ENCODE data around the gene EEF1E1. TPM values are rescaled to one million over a fixed set of nuclear protein-coding genes. Genes with fewer than 3 reads are reported as not detected.
A peak's percentile ranks its signal among the peaks of the same experiment; 100 is the strongest.

EEF1E1 gene
- total and polyA plus RNA-seq, 5 donors = 12.9 to 26.3 (median 13.9) TPM

DNA sequence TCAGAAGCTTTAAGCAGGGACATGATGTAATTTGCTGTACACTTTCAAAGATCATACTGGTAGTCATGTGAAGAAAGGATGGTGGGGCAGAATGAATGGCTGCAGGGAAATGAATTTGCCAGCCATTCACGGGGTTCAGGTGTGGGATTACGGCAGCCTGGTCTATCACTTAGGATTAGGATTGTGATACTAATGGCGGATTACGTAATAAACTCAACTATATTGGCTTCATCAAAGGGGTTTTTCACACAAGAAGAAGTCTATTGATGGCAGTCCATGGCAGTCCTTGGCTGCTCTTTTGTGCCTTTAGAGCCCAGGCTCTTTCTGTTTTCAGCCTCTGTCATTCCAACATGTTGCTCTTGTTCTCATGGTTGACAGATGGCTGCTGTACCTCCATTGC is 12.6 kb upstream of the EEF1E1 start:
- H3K27me3 ChIP-seq (ENCODE audit: control insufficient read depth, insufficient read depth) = no peaks in the 10 kb centered on the region
- H3K9me3 ChIP-seq (ENCODE audit: control insufficient read depth, low read length) = peaks cover 3% of the 10 kb centered on the region
- no peak overlapping the region for H3K27ac ChIP-seq (ENCODE audit: low read length)
- no peak overlapping the region for H3K4me3 ChIP-seq (ENCODE audit: low read length)
- no peaks in the 10 kb centered on the region for H3K4me1 ChIP-seq (ENCODE audit: control insufficient read depth, insufficient read depth, low read length)
- WGBS = 68% methylated on average over 4 of the region's 4 CpGs
- DNase-seq (no peak), ATAC-seq (no peak)
- intact Hi-C loops (cut with DNase I) = no loop called here

DNA sequence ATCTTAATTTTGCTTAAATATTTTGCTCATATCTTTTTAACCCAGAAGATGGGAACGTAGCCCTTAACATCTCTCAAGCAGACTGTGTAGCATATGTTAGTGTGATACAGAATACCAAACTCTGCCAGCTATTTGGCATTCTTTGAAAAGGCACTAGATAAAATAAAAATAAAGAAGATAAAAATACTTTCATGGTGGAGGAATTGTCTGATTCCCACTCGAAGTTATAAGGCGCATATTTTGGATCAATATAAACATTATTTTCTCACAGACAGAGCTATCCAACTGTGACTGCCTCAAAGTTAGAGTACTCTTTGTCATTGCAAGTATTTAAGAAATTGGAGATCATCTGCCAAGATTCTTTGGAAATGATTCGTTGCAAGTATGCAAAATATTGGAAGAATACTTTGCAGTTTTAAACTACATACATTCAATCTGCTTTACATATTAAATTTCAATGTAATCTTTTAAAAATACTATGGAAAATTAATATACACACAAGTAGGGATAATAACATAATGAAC is 10.8 kb upstream of the EEF1E1 start:
- 45% methylated on average over 4 of the region's 4 CpGs for WGBS
- Histone ChIP-seq H3K9me3 (ENCODE audit: control insufficient read depth, low read length) (peaks cover 3% of the 10 kb centered on the region), H3K27ac (ENCODE audit: low read length) (no peak overlapping the region), H3K27me3 (ENCODE audit: control insufficient read depth, insufficient read depth) (no peaks in the 10 kb centered on the region), H3K4me3 (ENCODE audit: low read length) (no peak overlapping the region), H3K4me1 (ENCODE audit: control insufficient read depth, insufficient read depth, low read length) (no peaks in the 10 kb centered on the region)
- DNase-seq (no peak), ATAC-seq (no peak)
- intact Hi-C loops (cut with DNase I) = no loop called here

DNA sequence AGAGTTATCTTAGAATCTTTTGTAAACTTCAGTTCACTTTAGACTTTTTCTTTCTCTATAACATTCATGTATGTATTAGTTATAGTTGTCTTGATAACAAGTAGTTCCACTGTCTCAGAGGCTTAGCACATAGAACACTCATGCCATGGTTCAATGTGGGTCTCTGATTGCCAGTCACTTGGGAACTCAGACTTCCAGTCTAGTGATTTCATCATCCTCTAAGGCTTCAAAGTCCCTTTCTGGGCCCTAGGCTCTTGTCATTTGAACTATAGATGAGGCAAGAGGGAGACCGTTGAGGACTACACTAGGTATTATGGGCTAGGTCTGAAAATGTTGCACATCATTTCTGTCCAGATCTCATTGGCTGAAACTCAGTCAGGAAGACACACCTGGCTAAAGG is 8.4 kb upstream of the EEF1E1 start:
- Histone ChIP-seq H3K9me3 (ENCODE audit: control insufficient read depth, low read length) (peaks cover 3% of the 10 kb centered on the region), H3K27me3 (ENCODE audit: control insufficient read depth, insufficient read depth) (no peaks in the 10 kb centered on the region), H3K4me3 (ENCODE audit: low read length) (no peak overlapping the region), H3K4me1 (ENCODE audit: control insufficient read depth, insufficient read depth, low read length) (no peaks in the 10 kb centered on the region), H3K27ac (ENCODE audit: low read length) (no peak overlapping the region)
- 81% methylated on average over 1 of the region's 1 CpG for WGBS
- ATAC-seq (no peak), DNase-seq (no peak)
- intact Hi-C loops (cut with DNase I) = no loop called here

DNA sequence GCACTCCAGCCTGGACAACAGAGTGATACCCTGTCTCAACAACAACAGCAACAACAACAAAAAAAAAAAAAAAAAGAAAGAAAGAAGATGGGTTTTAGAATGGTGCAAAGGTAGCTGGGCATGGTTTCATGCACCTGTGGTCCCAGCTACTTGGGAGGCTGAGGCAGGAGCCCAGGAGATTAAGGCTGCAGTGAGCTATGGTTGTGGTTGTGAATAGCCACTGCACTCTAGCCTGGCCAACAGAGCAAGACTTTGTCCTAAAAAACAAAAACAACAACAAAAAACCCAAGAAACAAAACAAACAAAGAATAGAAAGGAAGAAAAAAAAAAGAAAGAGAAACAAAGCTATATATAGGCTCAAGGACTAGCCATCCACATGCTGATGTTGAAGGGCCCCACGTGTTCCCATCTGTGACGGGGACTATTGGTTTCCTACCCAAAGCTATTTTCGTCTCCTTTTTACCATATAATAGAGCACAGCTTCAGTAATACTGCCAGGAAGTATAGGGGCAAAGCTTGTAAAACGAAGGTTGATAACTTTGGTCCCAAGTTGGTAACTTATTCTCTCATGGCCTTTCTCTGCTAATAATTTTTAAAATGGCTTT is 7.9 kb upstream of the EEF1E1 start:
- intact Hi-C loops (cut with DNase I) = no loop called here
- WGBS = 68% methylated on average over 4 of the region's 4 CpGs

DNA sequence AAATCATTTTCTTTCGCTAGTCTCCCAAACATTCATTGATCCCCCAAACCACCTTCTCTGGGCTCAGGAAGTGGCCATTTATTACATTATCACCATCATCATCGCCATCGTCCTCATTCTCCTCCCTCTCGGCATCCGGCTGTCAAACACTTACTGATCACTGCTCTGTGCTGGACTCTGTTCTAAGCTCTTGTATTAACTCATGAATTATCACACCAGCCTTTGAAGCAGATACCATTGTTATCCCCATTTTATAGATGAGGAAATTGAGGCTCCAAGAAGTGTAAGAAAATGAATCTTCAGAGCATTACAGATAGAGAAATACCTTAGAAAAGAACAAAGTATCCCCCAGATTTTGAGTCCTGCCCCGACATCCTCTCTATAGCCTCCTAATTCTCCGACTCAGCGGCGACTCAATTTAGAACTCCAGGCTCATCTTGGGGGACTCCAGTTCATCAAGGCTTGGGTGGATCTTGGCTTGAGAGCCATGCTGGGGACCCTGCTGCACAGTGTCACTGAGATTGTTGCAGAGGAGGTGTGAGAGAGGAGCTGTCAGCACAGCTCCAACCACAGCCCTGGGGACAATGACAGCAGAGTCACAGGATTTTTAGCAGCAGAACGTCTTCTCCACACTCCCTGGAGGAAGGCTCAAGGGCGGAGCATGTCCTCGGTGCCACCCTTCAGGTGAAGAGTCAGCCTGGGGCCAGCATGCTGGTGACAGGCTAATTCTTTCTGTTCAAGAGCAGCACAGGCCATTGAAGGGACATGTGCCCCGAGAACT is 6.6 kb upstream of the EEF1E1 start:
- ATAC-seq (peak in 1 of 2 donors; percentile 55), DNase-seq (no peak)
- no peak overlapping the region for H3K4me3 ChIP-seq (ENCODE audit: low read length)
- intact Hi-C loops (cut with DNase I) = no loop called here
- no peaks in the 10 kb centered on the region for H3K9me3 ChIP-seq (ENCODE audit: control insufficient read depth, low read length)
- H3K4me1 ChIP-seq (ENCODE audit: control insufficient read depth, insufficient read depth, low read length) = no peaks in the 10 kb centered on the region
- no peaks in the 10 kb centered on the region for H3K27me3 ChIP-seq (ENCODE audit: control insufficient read depth, insufficient read depth)
- 61% methylated on average over 13 of the region's 13 CpGs for WGBS
- H3K27ac ChIP-seq (ENCODE audit: low read length) = no peak overlapping the region

More for the DNA sequence above, 7.9 kb upstream of the EEF1E1 start:
- H3K4me3 ChIP-seq (ENCODE audit: low read length) = no peak overlapping the region
- H3K4me1 ChIP-seq (ENCODE audit: control insufficient read depth, insufficient read depth, low read length) = no peaks in the 10 kb centered on the region
- H3K27ac ChIP-seq (ENCODE audit: low read length) = no peak overlapping the region
- H3K9me3 ChIP-seq (ENCODE audit: control insufficient read depth, low read length) = no peaks in the 10 kb centered on the region
- H3K27me3 ChIP-seq (ENCODE audit: control insufficient read depth, insufficient read depth) = no peaks in the 10 kb centered on the region
- no peak for DNase-seq
- ATAC-seq = no peak

DNA sequence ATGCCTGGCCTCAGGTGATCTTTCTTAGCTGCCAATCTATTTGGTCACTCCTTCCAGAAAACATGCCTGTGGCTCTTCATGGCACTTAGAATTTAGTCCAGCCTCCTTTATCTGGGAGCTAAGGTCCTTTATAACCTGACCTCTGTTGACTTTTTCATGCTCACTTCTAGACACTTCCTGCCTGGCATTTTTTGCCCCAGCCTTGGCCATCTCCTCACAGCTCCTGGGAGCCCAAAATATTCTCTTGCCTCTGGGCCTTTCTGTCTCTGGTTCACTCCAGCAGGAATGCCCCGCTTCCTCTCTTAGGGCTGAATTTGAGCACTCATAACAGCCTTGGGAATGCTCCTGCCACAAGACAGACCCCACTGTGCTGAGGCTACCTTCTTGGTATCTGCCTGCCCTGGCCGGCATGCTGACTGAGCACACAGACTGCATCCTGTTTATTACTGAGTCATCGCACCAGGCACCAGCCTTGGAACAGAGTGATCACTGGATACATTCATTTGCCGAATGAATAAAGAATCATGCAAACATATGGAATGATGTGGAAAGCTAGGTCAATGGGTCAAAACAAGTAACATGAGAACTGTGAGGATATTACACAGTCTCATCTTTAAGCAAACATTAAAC is 5.8 kb upstream of the EEF1E1 start:
- H3K4me3 ChIP-seq (ENCODE audit: low read length) = no peak overlapping the region
- H3K4me1 ChIP-seq (ENCODE audit: control insufficient read depth, insufficient read depth, low read length) = no peaks in the 10 kb centered on the region
- WGBS = 54% methylated on average over 4 of the region's 4 CpGs
- no peak overlapping the region for H3K27ac ChIP-seq (ENCODE audit: low read length)
- ATAC-seq (no peak), DNase-seq (no peak)
- H3K27me3 ChIP-seq (ENCODE audit: control insufficient read depth, insufficient read depth) = no peaks in the 10 kb centered on the region
- H3K9me3 ChIP-seq (ENCODE audit: control insufficient read depth, low read length) = no peaks in the 10 kb centered on the region
- intact Hi-C loops (cut with DNase I) = no loop called here

DNA sequence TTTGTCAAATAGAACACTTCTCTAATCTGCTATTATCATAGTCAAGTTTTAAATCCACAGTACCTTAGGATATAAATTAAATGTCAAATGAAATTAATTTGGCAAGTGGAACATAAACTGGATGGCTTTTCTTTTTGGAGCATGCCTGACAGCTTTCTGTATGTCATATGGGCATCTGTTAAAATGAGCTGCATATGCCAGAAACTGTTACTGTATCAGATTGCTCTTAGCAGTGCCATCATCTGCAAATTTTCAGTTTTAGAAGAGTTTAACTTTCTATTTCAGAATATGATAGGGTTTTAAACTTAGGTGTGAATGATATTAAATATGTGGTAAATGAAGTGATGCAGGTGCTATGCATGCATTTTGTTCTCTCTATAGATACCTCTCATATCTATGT is 3.4 kb upstream of the EEF1E1 start:
- Histone ChIP-seq H3K27me3 (ENCODE audit: control insufficient read depth, insufficient read depth) (no peaks in the 10 kb centered on the region), H3K27ac (ENCODE audit: low read length) (no peak overlapping the region), H3K4me1 (ENCODE audit: control insufficient read depth, insufficient read depth, low read length) (no peaks in the 10 kb centered on the region), H3K4me3 (ENCODE audit: low read length) (no peak overlapping the region), H3K9me3 (ENCODE audit: control insufficient read depth, low read length) (no peaks in the 10 kb centered on the region)
- intact Hi-C loops (cut with DNase I) = no loop called here
- DNase-seq (no peak), ATAC-seq (no peak)

DNA sequence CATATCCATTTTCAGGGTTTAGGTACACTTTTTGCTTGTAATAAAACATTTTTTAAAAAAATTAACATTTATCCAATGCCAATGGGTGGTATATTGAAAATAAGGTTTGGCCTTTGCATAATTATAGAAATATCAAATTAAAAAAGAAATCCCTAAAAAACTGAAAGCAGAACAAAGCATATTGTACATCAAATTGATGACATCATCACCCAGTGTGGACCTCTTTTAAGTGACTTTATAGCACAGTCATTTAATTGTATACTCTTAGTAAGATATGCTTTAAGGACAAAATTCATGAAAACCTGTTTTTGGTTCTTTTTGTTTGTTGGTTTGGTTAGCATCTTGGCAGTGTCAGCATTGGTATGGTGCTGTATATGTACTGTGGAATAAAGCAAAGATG is 1.4 kb upstream of the EEF1E1 start:
- no peak overlapping the region for H3K27ac ChIP-seq (ENCODE audit: low read length)
- intact Hi-C loops (cut with DNase I) = no loop called here
- ATAC-seq = no peak
- H3K4me1 ChIP-seq (ENCODE audit: control insufficient read depth, insufficient read depth, low read length) = no peaks in the 10 kb centered on the region
- no peaks in the 10 kb centered on the region for H3K9me3 ChIP-seq (ENCODE audit: control insufficient read depth, low read length)
- no peaks in the 10 kb centered on the region for H3K27me3 ChIP-seq (ENCODE audit: control insufficient read depth, insufficient read depth)
- no peak overlapping the region for H3K4me3 ChIP-seq (ENCODE audit: low read length)
- DNase-seq = no peak

DNA sequence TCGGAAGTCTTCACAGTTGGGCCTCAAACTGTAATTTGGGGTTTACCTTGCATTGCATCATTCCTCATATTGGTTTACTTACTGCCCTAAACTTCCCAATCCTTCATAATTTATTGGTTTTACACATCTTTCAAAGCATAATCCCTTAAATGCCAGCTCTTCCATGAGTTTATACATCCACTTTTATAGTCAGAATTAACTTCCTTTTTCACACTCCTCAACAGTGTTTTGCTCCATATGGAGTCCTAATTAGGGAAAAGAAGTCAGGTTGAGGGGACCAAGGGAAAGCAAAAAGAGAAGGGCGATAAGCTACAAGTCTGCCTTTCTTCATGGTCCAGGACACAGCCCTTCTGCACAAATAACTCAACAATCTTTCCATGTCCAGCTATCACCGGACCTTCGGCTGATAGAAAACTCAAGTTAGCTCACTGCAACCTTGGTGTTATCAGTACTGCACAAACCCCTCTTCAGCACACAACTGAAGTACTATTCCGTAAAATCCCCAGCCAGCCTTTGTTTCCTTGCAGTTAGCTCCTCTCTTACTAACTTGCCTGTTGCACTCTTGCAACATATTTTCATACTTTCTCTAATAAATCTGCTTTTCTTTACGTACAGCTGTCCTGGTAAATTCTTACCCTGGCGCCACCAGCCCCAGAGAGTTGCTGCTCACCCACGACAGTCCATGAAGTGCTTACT is 2.0 kb downstream of the EEF1E1 start:
- H3K27ac ChIP-seq (ENCODE audit: low read length) = no peak overlapping the region
- ATAC-seq (no peak), DNase-seq (no peak)
- H3K27me3 ChIP-seq (ENCODE audit: control insufficient read depth, insufficient read depth) = no peaks in the 10 kb centered on the region
- H3K4me1 ChIP-seq (ENCODE audit: control insufficient read depth, insufficient read depth, low read length) = no peaks in the 10 kb centered on the region
- WGBS = 82% methylated on average over 8 of the region's 8 CpGs
- H3K9me3 ChIP-seq (ENCODE audit: control insufficient read depth, low read length) = no peaks in the 10 kb centered on the region
- H3K4me3 ChIP-seq (ENCODE audit: low read length) = no peak overlapping the region
- intact Hi-C loops (cut with DNase I) = no loop called here

DNA sequence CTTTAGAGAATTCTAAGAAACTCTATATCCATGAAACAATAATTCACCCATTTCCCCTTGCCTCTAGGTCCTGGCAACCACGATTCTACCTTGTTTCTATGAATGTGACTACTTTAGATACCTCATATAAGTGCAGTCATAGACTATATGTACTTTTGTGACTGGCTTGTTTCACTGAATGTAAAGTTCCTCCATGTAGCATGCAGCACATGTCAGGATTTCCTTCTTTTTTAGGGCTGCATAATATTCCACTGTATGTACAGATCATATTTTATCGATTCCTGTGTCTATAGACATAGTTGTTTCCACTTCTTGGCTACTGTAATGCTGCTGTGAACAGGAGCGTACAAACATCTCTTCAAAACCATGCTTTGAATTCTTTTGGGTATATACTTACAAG is 11.7 kb downstream of the EEF1E1 start:
- no peaks in the 10 kb centered on the region for H3K9me3 ChIP-seq (ENCODE audit: control insufficient read depth, low read length)
- no peaks in the 10 kb centered on the region for H3K27me3 ChIP-seq (ENCODE audit: control insufficient read depth, insufficient read depth)
- intact Hi-C loops (cut with DNase I) = no loop called here
- DNase-seq = no peak
- ATAC-seq = no peak
- no peak overlapping the region for H3K27ac ChIP-seq (ENCODE audit: low read length)
- no peaks in the 10 kb centered on the region for H3K4me1 ChIP-seq (ENCODE audit: control insufficient read depth, insufficient read depth, low read length)
- 96% methylated on average over 3 of the region's 3 CpGs for WGBS
- H3K4me3 ChIP-seq (ENCODE audit: low read length) = no peak overlapping the region

DNA sequence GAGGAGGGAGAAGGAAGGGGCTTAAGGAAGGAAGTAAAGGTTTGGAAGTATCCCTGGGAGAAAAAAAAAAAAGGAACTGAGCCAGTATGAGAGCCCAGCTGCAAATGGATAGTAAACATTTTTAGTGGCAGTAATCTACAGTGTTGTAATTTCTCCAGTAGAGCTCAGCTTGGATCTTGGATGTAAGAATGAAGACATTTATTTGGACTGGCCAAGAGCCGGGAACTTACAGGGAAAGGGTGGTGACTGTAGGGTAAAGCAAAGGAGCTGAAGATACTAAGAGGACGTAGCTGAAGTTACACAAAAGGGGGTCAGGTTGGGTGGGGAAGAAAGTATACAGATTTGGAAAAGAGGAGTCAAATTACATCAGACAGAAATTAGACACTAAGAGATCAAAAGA is 13.5 kb downstream of the EEF1E1 start:
- Histone ChIP-seq H3K9me3 (ENCODE audit: control insufficient read depth, low read length) (no peaks in the 10 kb centered on the region), H3K4me1 (ENCODE audit: control insufficient read depth, insufficient read depth, low read length) (no peaks in the 10 kb centered on the region), H3K4me3 (ENCODE audit: low read length) (no peak overlapping the region), H3K27ac (ENCODE audit: low read length) (no peak overlapping the region), H3K27me3 (ENCODE audit: control insufficient read depth, insufficient read depth) (no peaks in the 10 kb centered on the region)
- DNase-seq = no peak
- peak in 1 of 2 donors; percentile 44 for ATAC-seq
- 88% methylated on average over 2 of the region's 2 CpGs for WGBS
- intact Hi-C loops (cut with DNase I) = no loop called here

All from right cardiac atrium (tissue), 5 donors.